ENCODE measurements around the gene LINS1.

LINS1 gene

DNA sequence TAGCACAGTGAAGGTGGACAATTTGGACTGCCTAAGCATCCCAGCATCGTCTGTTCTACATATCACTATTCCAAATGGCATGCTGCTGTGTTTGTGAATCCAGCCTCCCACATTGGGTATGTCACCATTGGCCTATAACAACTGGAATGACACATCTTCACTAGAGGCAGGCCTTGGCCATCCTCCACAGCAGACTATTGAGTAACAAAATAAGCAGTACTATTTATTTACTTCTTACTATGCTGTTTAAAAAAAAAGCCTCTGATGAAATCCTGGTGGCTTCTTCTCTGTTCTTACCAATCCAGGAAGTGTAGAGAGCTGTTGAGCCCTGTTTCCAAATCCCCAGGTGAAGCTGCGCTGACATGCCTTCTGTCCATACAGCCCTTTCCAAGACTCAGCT lies 42.7 kb downstream of the LINS1 start:
- DNase-seq (ENCODE audit: low read depth in 2 of 2), result no peak

DNA sequence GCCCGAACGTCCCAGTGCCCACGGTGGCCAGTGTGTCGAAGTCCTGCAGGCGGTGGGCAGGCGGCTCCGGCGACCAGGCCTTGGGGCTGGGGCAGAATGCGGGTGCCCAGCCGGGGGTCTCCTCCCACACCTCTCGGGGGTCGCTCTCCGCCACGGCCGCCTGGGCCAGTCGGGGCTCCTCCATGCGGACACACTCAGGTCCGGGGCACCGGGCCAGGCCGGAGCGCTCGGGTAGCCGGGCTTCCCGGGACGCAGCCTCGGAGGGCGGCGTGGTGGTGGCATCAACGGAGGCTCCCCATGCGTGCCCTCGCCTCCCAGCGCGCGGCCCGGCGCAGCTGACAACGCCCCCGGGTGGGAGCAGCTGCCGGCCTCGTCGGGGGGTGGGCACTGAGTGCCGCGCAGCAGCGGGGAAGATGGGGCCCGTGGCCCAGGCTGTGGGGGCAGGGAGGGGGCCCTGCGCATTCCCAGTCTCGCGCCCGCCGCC lies 43.2 kb downstream of the LINS1 start:
- no peak for DNase-seq (ENCODE audit: low read depth in 2 of 2)

- DNase-seq (ENCODE audit: low read depth in 2 of 2), result no peak
Measured at GRCh38 chr15:100553468-100553867, 48.5 kb downstream of the LINS1 start.

DNA sequence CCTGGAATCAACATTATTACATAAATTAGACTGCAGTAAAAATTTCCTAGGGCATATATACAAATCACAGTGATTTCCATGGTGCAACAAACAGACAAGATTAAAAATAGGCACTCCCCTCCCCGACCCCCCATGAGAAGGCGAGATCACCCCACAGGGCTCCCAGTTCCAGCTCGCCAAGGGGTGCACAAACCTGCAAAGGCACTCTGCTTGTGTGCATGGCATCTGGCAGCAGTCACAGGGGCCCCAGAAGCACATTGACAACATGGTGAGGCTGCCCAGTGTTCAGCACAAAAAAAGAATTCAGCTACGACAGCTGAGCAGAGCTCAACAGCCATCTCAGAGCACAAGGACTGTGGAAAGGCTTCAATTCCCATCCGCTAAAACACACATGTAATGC lies 54.0 kb downstream of the LINS1 start:
- DNase-seq (ENCODE audit: low read depth in 2 of 2), result no peak

- no peak for DNase-seq (ENCODE audit: low read depth in 2 of 2)
Measured at GRCh38 chr15:100544946-100545345, 57.0 kb downstream of the LINS1 start.

DNA sequence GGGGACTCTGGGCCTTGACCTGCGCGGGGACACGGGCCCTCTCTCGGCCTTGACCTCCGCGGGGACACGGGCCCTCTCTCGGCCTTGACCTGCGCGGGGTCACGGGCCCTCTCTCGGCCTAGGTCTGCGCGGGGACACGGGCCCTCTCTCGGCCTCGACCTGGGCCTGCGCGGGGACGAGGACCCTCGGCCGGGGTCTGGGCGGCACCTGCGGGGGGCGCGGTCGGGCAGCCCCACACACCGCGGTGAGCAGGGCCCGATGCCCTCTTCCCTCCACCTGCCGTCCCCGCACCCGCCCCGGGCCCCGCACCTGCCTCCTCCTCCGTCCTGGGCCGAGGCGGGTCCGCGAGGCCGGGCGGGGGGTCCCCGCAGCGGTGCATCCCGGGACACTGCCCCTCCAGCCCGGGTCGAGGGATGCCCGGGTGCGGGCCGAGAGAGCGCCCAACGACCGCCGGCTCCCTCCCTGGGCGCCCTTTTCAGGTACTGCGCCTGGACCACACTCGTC lies 57.6 kb downstream of the LINS1 start:
- DNase-seq (ENCODE audit: low read depth in 2 of 2), result no peak

- no peak for DNase-seq (ENCODE audit: low read depth in 2 of 2)
Measured at GRCh38 chr15:100542290-100542689, 59.7 kb downstream of the LINS1 start.

- no peak for DNase-seq (ENCODE audit: low read depth in 2 of 2)
Measured at GRCh38 chr15:100537331-100537730, 64.7 kb downstream of the LINS1 start.

GRCh38 chr15:100536733-100537132 lies 65.3 kb downstream of the LINS1 start:
- DNase-seq (ENCODE audit: low read depth in 2 of 2), result no peak

- DNase-seq (ENCODE audit: low read depth in 2 of 2), result no peak
Measured at GRCh38 chr15:100533886-100534285, 68.1 kb downstream of the LINS1 start.

DNA sequence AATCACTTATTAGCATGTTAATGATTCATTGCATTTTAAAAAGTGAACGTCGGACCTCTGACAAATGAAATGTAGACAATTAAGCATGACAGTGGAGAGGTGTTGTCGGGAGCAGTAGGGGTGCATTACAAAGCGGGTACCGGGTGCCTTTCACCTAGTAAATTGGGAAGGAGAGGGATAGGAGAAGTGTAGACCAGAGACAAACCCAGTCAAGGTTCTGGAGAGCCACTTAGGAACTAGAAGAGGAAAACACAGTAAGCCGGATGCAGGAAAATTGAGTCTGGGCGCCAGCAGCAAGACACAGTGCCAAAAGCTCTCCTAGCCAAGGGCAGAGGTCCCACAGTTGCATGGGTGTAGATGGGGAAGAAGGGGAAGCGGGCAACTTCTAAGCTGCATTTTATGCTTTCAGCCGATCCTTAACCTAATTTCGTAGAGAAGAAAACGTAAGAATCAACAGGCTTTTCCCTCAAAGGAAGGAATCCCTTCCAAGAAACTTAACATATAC lies 70.1 kb downstream of the LINS1 start:
- no peak for DNase-seq (ENCODE audit: low read depth in 2 of 2)

DNA sequence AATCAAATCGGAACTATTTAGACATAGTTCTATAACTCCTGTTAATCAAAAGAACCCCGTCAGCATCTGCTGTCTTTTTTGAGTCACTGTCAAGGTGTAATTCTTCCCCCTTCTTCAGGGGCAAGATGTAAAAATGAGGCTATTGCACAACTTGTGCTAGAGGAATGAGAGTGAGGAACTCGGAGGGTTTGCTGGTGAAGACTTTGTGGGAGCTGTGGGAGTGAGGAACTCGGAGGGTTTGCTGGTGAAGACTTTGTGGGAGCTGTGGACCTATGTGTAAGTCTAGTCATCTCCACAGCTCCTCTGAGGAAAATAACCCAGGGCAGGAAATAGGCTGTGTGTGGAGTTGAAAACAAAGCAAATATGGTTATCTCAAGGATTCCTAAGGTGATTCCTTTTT lies 70.8 kb downstream of the LINS1 start:
- DNase-seq (ENCODE audit: low read depth in 2 of 2), result no peak

- DNase-seq (ENCODE audit: low read depth in 2 of 2), result no peak
Measured at GRCh38 chr15:100529556-100529955, 72.4 kb downstream of the LINS1 start.

GRCh38 chr15:100528833-100529428 lies 73.1 kb downstream of the LINS1 start, which contains the start of gene CERS3:
TSS of gene CERS3 (minus strand) at chr15:100528950. CDS start at chr15:100501849, 27,101 bp downstream.
- no peak for DNase-seq (ENCODE audit: low read depth in 2 of 2)

DNA sequence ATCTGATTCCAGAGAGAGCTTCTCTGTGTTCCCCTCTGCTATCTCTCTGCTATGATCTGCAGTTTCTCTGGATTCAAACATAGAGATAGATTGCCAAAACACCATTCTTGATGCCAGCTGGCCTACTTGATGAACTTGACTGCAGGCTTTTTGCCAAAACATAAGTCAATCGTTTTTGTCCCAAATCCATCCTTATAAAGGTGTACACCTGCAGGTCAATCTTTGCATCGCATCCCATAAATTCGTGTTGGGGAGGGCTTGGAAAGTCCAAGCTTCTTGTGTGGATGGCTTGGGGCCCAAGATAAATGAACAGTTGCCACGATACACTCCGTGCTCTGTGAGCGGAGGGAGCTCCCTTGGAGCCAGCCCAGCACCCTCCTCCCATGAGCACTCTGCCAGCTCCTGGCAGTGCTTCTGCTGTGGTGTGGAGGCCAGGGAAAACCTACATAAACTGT lies 75.9 kb downstream of the LINS1 start:
- DNase-seq (ENCODE audit: low read depth in 2 of 2), result no peak

DNA sequence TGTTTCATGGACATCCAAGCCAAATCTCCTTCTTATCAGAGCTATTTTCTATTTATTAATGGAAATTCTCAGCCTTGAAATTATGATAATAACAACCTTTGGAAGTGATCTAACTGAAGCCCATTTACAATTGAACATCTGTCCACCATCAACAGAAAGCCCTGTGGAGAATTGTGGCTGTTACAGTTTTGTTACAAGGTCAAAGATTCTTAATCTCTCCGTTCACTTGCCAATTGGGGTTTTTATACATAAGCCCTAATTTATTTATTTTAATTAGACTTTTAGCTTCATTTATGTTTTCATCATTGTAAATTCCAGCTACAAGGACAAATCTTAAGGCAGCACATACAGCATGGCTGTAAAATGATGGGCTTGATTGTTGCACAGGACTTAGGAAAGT lies 76.5 kb downstream of the LINS1 start:
- no peak for DNase-seq (ENCODE audit: low read depth in 2 of 2)

DNA sequence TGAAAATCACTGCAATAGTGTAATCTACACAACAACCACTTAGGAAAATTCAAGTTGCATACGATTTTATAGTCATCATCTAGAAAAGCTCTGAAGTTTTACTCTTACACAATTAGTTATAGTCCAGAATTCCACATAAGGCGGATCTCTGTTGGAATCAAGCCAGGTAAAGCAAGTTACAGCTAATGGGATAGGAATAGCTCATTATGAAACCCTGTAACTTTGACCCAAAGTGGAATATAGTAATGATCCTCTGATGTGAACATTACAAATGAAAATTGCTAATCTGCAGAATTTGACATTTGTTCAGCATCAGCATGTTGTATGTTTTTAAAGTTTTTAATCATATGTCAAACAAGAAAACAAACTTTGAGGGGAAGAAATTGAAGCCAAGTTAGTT lies 77.7 kb downstream of the LINS1 start:
- no peak for DNase-seq (ENCODE audit: low read depth in 2 of 2)

- DNase-seq (ENCODE audit: low read depth in 2 of 2), result no peak
Measured at GRCh38 chr15:100521907-100522306, 80.1 kb downstream of the LINS1 start.

DNA sequence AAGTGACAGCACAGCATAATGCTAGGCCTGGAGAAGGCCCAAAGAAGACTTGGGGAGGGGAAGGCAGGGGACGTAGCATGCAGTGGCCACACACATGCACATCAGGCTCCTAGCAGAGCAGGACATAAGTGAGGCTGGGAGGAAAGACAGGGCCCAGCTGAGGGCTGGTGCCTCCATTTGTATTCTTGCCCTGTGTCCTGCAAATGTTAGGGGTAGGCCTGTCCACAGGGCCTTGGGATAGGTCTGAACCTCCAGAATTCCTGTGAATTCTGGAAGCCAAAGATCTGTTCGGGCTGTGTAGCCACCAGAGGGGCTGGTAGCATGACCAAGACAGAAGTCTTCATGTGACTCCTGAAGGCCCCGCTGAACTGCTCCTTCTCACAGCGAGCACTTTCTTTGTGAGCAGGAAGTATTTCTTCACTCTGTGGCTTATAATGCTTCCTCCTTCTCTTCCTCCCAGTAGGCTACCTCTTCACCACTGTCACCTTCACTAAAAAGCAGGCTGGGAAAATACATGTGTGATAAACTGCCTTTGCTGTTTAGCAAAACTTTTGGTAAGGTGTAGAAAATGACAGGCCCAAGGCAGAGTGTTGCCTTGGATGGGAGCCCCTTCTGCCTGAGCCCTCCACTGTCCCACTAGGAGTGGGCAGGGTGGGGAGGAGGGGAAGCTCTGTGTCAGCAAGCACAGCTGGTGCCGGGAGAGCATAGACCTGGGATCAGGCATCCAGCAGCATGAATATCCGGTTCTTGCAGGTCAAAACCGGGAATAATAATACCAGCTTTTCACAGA lies 81.7 kb downstream of the LINS1 start:
- no peak for DNase-seq (ENCODE audit: low read depth in 2 of 2)

DNA sequence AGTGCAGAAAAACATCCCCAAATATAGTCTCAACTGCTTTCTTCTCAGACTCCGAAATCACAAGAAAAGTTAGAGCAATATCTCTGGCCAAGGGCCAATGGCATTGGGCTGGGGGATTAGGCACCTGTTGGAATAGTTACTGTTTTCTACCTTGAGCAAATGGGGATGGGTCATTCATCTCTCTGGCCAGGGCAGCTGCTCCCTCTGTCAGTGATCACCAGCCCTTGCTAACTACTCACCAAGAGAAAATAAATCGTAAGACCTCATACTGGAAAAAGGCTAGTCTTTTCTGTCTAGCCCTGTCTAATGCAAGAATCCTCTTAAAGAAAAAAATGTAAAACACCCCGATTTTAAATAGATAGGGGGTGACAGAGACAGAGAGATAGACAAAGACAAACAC lies 84.1 kb downstream of the LINS1 start:
- DNase-seq (ENCODE audit: low read depth in 2 of 2), result no peak
